ENCODE measurements around the gene IL23R.
A peak's percentile ranks its signal among the peaks of the same experiment; 100 is the strongest.

The IL23R gene

DNA sequence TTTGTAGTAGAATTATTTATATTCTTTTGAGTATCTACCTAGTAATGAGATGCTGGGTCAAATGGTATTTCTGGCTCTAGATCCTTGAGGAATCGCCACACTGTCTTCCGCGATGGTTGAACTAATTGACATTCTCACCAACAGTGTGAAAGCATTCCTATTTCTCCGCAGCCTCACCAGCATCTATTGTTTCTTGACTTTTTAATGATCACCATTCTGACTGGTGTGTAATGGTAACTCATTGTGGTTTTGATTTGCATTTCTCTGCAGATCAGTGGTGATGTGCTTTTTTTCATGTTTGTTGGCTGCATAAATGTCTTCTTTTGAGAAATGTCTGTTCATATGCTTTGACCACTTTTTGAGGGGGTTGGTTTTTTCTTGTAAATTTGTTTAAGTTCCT, 15.3 kb upstream of the IL23R start:
- DNase-seq = no peak

DNA sequence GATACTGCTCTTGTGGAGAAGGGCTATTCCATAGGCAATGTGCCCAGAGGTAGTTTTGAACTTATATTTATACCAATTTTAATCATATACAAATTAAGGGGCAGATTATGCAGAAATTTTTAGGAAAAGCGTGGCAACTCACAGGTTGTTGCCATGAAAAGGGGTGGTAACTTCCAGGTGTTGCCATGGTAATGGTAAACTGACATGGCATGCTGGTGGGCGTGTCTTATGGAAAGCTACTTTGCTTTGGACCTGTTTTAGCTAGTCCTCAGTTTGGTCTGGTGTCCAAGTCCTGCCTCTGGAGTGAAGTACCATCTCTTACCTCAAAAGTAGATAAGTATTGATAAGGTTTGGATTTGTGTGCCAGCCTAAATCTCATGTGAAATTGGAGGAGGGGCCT, 7.9 kb upstream of the IL23R start:
- DNase-seq = no peak

DNA sequence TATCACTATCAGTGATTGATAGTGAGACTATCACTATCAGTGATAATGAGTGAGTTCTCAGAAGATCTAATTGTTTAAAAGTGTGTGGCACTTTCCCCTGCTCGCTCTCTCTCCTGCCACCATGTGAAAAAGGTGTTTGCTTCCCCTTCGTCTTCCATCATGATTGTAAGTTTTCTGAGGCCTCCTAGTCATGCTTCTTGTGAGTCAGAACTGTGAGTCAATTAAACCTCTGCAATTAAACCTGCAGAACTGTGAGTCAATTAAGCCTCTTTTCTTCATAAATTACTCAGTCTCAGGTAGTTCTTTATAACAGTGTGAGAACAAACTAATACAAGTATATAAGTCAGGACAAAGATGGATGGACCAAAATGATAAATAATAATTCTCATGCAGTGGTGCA, 7.0 kb upstream of the IL23R start:
- DNase-seq = peak; percentile 82

DNA sequence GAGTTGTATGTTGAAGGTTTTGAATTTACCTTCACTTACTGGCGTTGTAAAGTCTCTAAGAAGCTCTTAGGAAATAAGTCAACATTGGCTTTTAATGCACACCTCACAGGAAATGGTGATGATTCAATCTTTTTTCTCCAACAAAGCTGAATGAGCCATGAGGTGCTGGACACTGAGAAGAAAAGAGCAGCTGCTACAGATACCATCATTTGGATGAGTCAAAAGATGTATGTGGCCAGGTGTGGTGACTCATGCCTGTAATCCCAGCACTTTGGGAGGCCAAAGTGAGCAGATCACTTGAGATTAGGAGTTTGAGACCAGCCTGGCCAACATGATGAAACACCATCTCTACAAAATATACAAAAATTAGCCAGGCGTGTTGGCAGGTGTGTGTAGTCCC, 3.3 kb upstream of the IL23R start:
- peak; percentile 92 for DNase-seq

DNA sequence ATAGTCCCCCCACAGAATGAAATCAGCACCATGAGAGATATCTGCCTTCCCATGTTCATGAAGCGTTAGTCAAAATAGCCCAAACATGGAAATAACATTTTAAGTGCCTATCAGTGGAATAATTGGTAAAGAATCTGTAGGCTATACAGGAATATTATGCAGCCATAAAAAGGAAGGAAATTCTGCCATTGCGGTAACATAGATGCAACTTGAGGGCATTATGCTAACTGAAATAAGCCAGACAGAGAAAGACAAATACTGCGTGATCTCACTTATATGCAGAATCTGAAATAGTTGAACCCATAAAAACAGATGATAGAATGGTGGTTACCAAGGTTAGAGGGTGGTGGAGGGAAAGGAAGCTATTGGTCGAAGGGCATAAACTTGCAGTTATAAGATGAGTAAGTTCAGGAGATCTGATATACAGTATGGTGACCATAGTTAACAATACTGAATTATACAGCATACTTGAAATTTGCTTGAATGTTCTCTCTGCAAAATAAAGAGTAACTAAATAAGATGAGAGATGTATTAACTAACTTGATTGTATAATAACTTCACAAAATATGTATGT, 699 bp upstream of the IL23R start:
- peak; percentile 75 for DNase-seq

DNA sequence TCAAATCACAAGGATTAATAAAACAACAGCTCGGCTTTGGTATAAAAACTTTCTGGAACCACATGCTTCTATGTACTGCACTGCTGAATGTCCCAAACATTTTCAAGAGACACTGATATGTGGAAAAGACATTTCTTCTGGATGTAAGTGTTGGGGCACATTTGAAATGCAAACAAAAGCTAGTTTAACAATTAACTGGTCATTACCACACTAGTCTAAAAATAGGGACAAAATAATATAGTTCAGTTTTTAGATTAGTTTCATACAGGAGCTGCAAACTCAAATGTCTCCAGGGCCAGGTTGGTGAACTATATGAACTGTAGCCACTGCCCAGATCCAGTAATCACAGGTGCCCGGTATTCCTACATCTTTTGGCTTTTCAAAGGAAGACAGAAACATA, 3.2 kb downstream of the IL23R start:
- DNase-seq = no peak

DNA sequence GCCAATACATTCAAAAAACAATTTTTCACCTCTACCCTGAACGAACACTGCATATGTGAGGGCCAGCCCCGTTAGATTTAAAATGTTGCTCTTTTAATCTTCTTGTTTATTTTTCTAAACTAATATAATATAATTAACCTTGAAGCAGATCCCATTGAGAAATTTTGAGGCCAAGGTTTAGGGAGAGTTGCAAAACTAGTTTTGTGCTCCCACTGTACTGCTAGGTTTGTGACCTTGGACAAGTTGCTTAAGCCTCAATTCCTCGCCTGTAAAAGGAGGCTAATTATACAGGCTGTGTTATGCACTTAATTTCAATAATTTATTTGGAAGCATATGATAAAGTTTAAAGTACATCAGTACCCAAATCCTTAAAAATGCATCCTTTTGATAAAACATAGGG, 3.7 kb downstream of the IL23R start:
- DNase-seq = no peak

DNA sequence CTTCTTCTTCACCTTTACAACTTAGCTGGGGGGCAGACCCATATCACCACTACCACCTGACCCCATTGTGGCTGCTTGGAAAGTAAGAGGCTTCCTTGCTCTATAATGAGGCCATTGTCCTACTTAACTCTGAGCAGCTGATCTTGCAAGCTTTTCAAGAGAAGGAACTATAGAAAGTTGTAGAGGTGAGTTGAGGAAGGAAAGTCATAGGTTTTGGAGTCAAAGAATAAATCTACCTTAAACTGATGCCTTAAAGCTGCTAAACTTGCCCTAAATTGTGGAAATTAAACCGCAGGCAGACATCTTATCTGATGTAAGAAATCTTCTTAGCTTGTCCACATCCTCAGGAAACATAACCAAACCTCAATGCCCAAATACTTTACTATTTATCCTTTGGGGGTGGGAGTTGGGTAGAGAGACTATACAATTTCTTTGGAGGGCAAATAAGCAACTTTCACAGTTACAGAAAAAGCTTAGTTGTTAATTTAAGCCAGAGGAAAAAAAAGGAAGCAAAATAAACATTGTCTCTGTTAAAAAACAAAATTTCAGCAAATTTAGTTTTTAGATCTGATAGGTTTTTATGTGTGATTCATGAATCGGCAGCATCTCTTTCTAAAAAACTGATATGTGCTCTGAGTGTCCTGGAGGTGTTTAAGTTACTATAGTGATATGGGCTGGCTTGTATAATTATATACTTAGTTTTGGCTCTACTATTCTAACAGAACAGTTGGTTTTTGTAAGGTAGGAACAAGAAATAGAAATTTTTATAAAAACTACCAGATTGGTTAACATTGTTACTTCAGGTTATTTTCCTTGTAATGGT, 4.7 kb downstream of the IL23R start:
- DNase-seq = peak; percentile 79

DNA sequence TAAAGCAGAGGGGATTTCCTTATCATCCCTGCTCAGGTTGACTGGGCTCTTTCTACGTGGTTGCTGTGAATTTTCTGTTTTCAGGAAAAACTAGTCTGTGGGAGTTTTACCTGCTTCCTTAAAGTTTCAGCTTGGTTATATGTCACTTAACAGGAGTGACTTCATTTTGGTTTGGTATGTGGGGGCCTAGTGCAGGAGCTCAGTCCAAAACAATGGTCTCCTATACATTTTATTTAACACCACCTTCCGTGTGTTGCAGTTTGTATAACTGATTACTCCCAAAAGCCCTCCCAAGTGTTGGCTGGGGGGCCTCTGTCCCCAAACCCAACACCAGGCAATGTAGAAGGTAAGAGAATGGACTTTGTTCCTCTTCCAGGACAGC, 5.3 kb downstream of the IL23R start:
- DNase-seq = no peak

DNA sequence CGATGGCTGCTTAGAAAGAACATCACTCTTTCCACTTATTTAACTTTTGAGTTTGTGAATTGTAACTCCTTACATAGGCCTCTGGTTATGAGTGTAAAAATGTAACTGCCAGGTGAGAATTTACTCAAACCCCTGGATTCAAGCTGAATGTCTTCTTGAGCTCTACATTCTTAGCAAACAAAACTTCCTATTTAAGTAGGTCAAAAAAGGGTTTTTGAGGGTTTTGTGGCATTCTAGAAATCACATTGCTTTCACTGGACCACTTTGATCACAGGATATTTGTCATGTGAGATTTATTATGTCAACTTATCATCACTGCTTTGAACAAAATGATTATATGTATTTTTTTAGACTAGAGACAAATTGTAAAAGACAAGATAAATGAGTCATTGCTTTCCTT, 5.7 kb downstream of the IL23R start:
- DNase-seq = peak; percentile 89

DNA sequence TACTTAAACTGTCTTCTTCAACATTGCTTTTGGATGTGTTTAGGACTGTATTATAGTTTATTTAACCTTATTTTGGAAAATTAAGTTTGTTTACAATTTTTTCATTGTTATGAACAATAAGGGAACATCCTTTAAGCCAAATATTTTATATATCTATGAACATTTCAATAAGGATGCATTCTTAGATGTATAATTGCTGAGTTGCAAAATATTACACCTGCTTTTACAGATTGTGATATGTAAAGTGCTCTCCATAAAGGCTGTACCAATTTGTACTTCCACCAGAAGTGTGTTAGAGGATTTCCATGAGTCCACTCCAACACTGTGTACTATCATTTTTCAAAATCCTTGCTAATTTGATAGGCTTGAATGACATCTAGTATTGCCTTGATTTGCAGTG, 7.7 kb downstream of the IL23R start:
- DNase-seq = no peak

DNA sequence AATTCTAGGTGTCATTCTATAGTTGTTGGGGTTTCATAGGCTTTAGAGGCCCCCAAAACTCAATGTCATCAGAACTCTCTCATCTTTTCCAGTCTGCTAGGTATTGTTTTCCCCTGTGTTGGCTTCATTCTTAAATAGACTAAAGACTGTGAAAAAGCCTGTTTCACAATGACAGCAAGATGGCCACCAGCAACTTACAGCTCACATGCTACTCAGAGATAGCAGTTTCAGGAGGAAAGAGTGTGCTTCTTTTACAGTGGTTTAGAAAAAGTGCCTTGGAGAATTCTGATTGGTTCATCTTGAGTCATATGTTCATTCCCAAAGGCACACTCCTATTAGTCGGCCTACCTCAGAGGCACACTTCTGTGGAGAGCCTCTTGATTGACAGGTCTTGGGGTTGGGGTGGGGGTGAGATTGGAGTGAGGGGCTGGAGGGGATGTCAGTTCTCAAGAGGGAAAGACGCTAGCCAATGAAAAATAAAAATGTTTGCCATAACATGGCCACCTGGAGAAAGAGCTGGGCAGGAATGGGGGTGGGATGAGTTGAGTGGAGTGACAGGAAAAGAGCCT, 8.5 kb downstream of the IL23R start:
- DNase-seq = peak; percentile 79

DNA sequence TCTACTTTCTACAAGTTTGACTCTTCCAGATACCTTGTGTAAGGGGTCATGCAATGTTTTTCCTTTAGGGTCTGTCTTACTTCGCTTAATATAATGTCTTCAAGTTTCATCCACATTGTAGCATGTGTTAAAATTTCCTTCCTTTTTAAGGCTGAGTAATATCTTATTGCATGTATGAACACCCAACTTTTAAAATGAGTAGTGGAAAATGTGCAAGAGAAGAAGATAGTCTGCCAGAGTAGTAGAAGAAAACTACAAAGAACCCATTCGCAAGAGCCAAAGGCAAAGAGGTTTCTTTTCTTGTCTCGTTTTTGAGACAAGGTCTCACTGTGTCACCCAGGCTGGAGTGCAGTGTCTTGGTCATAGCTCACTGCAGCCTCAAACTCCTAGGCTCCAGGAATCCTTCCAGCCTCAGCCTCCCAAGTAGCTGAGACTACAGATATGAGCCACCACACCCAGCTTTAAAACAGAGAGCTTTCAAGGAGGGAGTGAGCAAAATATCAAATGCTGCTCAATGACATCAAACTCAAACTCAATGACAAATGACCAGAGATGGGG, 9.4 kb downstream of the IL23R start:
- DNase-seq = peak; percentile 64

DNA sequence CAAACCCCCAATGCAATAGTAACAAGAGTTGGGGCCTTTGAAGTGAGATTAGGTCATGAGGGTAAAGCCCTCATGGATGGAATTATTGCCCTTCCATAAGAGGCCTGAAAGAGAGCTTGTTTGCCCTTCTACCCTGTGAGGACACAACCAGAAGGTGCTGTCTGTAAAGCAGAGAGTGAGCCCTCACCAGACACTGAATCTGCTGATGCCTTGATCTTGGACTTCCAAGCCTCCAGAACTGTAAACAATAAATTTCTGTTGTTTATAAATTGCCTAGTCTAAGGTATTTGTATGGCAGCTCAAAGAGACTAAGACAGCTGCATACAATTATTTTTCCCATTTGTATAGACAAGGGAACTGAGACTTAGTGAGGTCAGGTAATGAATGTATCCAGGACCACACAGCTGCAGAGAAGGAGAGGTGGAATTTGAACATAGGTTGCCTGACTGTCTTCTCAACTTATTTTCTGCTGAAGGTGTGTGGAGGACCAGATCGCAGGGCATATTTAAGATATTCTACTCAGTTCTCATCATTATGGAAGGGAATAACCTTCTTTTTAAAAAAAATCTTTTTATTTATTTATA, 18.7 kb downstream of the IL23R start:
- no peak for DNase-seq

DNA sequence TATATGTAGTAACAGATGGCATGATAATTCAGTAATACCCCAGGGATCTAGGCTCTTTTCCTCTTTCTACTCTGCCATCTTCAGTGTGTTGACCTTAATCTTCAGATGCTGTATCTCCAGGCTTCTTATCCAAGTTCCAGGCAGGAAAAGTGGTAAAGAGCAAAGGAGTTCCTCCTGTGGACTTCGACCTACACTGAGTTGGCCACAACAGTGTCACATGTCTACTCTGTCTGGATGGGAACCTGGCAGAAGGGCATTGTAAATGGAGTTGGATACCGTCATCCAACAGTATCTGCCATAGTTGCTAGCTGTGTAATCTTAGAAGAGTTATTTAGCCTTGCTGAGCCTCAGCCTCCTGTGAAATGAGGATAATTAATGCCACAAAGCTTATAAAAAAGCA, 21.9 kb downstream of the IL23R start:
- no peak for DNase-seq

DNA sequence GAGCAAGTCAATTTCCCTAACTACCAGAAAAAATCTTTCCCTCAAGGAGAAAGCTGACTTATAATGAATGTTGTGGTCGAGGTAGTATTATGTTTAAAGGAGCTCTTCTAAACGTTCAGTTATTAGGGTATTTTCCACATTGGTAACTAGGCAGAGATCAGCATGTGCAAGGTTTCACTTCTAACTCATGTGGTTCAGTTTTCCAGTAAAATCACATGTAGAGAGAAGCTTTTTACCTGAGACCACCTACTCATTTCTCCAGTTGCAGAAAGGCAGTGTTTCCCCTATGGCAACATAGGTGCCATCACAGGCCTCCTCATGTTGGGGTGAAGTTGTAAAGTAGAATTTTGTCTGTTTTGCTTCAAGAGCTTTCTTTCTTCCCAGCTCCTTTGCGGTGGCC, 23.7 kb downstream of the IL23R start:
- peak; percentile 80 for DNase-seq

DNA sequence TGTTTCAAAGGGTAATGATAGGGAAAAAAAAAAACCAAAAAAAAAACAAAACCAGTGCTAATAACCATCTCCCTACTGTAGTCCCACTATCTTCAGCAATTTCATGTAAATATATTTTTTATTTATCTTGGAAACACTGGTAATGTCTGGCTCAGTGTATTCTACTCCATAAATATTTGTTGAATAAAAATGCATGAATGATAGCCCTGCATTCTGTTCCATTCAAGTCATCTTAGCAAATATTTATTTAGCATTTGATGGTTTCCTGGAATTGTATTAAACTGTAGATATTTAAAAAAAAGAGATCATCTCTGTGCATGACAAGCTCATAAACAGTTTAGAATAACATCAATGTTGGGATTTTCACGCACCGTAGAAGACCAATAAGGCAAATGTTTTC, 24.2 kb downstream of the IL23R start:
- DNase-seq = no peak

DNA sequence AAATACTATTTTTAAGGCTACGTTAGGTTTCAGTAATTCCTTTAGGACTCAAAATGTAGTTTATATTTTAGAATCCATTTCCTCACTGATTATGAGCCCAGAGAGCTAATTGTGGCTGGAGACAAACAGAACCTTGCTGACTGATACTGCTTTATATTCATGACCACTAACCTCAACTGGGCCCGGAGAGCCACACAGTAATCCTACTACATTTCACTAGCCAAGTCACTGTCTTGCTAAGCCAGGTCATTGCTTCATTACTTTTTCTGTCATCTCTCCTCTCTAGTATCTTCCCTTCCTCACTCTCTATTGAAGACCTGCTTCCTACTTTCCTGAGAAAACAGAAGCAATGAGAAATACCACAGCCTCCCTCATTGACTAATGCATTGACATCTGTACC, 24.7 kb downstream of the IL23R start:
- peak; percentile 69 for DNase-seq

DNA sequence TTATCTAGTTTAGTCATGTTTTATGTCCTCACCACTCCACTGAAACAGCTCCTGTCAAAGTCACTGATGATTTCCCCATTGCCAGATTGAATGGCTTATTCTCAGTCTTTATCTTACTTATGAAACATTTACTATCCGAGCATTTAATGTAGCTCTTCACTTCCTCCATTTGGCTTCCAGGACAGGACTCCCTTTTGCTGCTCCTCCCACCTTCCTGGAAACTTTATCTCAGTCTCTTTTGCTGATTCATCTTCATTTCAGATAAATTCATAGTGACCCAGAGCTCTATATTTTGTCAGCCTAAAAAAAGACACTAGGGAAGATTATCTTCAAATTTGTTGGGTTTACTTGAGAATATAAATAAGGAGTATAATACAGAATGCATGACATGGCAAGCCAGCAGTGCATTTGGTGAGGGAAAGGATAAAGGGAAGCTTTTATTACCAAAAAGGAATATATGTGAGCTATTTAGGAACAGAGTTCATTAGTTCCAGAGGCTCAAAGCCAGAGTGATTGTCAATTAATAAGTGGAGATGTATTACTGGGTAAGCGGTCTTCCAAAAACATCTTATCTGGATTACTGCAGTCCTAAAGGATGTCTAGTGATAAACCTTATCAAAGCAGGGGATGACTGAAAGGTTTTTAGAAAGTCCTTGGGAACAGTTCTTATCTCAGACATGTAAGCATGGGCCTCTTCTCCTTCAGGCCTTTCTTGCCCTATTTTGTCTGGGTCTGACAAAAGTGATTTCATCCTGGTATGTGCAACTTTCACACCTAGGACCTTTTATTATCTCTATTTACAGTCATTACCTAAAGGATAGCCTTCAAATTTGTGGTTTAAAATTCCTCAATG, 25.6 kb downstream of the IL23R start:
- peak; percentile 55 for DNase-seq

DNA sequence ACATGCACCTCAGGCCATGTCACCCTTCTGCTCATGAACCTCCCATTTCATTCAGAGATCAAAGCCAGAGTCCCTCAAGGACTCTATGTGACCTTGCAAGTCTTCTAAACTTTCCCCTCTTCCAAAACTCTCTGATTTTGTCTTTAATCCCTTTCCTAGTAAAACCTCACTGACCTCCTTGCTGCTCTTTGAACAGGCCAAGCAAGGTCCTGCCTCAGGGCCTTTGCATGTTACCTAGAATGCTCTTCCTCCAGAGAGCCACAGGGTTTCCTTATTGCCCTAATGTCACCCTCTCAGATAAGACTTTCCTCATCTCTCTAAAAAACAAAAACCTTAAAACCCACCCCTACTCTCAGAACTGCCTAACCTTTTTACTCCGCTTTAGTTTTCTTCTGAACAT, 26.6 kb downstream of the IL23R start:
- DNase-seq = peak; percentile 64

DNA sequence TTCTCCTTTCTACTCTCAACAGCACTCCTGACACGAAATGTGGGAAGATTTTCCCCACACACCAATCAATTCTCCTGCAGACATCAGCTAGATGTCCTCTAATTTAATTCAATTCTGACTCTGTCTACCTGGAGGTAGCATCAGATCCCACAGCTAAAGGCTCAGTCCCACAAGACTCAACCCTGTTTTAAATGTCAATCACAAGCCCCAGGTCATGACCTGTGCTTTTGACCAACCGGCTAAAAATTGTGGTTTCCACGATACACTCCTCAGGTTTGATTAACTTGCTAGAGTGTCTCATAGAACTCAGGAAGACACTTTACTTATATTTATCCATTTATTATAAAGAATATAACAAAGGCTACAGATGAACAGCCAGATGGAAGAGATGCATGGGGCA, 27.4 kb downstream of the IL23R start:
- DNase-seq = peak; percentile 53

DNA sequence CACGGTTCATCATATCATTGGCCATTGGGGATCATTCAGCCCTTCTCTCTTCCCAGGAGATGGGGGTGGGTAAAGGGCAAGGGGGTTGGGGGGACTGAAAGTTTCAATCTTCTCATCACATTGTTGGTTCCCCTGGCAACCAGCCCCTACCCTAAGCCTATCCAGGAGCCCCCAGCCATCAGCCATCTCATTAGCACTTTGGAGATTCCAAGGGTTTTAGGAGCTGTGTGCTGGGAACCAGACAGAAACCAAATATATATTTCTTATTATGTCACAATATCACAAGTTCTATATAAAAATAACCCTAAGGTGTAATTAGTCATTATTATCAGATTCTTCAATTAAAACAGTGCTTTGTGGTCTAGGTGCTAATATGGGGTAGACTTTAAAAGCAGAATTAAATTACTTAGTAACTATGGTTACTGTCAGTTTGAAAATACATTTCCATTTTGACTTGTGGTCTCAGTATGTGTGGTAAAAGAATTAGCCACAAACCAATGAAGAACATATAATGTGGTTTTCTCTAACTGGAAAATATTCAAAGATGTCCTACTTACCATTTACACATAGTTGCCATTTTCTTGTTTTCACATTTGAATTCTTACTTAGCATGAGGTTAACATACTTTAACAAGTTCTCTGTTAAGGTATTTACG, 28.1 kb downstream of the IL23R start:
- peak; percentile 77 for DNase-seq

All from activated CD4-positive, alpha-beta T cell treated with anti-CD3 and anti-CD28 coated beads, Interleukin-2, Interleukin-6, amounts not matched to agents 100 ng/mL and 50 ng/mL, durations not matched to agents 16 hours and 8 hours (primary cell).